ENCODE data around the gene TMPRSS11F. TPM values are rescaled to one million over a fixed set of nuclear protein-coding genes. Genes with fewer than 3 reads are reported as not detected.

TMPRSS11F gene
- total RNA-seq, result not detected in 2 replicates

DNA sequence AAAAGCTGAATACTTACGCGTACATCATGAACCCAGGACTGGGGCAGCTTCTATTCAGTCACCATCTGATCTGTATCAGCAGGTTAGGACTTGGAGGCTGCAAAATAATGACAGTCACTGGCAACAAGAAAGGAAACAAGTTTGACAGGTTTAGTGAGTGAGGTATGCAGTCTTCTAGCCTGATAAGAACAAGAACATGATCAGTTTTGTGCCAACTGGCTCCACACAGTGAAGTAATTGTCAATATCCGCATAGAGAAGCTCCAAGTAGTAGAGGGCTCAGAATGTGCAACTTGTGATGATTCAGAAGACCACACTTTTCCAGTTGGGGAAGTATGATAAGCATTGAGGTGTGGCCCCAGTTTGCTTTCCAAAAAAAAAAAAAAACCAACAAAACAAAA lies at the start of gene TMPRSS11F:
TMPRSS11F (minus strand) TSS at position 77 of the 400 bp plus-strand sequence; CDS start at position 28, 49 bp downstream.

Other genes with a start within 250 kb of the TMPRSS11F start
- under 0.01 TPM in 2 replicates for gene TMPRSS11D, start 245.9 kb downstream of the TMPRSS11F start, total RNA-seq
- not detected in 2 replicates for gene TMPRSS11A, start 166.4 kb downstream of the TMPRSS11F start, total RNA-seq
- gene TMPRSS11B, start 115.8 kb upstream of the TMPRSS11F start, total RNA-seq, result not detected in 2 replicates
- gene YTHDC1, start 220.2 kb upstream of the TMPRSS11F start, total RNA-seq, result 35.5 and 42.8 TPM in 2 replicates

Measured in dermis lymphatic vessel endothelial cell (primary cell).